Epidermal melanocyte (primary cell): Measurements from ENCODE around the gene PILRB.
"Not testable (repeated sequence)": the region's sequence is repeated elsewhere in the genome, so short reads cannot be mapped to it uniquely, and the experiment has no call there.

Source experiments
- DNase-seq: peaks from one replicate; pipeline ENCODE4 v3.0.0; 2011; ENCODE audit warnings: low spot score; ENCODE audit not compliant: insufficient read length

The PILRB gene

DNA sequence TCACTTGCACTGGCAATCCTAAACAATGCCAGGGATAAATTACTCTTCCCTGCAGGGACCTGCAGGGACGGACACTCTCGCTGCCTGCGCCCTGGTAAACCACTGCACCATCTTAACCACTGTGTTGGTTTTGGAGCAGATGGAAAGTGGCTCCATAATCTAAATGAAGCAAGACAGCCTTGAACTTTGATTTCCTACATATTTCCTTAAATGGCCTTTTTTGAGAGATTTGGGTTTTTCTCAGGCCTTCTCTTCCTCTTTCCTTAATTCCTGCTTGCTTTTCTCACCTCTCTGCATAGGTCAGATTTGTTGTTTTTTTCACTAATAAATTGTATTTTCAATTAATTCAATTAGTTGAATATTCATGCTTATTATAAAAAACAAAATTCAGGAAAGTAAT is 18.1 kb downstream of the PILRB start:
- no peak for DNase-seq

DNA sequence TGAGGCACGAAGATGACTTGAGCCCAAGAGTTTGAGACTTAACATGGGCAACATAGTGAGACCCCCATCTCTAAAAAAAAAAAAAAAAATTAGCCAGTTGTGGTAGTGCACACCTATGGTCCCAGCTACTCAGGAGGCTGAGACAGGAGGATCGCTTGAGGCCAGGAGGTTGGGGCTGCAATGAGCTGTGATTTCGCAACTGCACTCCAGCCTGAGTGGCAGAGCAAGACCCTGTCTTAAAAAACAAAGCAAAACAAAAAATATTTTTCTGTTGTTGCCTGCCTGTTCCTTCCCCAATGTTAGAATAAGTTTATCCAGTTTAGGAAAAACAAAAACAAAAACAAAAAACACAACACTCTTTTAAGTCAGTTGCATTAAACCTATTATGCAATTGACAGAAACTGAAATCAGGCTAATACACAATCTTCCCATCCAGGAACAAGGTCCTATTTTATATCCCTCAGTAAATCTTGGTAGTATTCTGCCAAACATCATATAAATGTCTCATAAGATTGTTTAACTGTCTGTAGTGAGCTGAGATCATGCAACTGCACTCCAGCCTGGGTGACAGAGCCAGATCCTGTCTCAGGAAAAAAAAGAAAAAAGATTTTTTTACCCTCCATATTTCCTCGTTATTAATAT is 20.3 kb downstream of the PILRB start:
- DNase-seq, result no peak

DNA sequence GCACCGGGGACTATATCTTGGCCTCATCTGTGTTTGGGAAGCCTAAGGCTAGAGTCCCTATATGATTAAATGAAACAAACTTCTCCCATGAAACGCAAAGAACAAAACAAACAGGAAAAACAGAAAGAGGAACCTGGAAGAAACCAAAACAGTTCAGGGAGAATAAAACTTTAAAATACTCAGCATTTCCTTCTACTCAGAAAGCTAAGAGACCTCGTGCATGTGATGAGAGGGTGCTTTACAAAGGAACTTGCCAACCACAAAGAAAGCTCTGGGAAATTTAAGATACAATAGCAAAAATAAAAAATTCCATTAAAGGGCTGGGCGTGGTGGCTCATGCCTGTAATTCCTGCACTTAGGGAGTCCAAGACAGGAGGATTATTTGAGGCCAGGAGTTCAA is 22.3 kb downstream of the PILRB start:
- no peak for DNase-seq

DNA sequence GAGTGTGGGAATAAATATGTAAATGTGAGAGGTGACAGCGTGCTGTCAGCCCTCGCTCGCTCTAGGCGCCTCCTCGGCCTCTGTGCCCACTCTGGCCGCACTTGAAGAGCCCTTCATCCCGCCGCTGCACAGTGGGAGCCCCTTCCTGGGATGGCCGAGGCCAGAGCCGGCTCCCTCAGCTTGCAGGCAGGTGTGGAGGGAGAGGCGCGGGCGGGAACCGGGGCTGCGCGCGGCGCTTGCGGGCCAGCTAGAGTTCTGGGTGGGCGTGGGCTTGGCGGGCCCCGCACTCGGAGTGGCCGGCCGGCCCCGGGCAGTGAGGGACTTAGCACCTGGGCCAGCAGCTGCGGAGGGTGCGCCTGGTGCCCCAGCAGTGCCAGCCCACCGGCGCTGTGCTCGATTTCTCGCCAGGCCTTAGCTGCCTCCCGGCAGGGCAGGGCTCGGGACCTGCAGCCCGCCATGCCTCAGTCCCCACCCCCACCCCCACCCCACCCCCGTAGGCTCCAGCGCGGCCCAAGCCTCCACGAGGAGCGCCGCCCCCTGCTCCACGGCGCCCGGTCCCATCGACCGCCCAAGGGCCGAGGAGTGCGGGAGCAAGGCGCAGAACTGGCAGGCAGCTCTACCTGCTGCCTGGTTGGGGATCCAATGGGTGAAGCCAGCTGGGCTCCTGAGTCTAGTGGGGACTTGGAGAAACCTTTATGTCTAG is 23.8 kb downstream of the PILRB start:
- DNase-seq, result not testable (repeated sequence)

DNA sequence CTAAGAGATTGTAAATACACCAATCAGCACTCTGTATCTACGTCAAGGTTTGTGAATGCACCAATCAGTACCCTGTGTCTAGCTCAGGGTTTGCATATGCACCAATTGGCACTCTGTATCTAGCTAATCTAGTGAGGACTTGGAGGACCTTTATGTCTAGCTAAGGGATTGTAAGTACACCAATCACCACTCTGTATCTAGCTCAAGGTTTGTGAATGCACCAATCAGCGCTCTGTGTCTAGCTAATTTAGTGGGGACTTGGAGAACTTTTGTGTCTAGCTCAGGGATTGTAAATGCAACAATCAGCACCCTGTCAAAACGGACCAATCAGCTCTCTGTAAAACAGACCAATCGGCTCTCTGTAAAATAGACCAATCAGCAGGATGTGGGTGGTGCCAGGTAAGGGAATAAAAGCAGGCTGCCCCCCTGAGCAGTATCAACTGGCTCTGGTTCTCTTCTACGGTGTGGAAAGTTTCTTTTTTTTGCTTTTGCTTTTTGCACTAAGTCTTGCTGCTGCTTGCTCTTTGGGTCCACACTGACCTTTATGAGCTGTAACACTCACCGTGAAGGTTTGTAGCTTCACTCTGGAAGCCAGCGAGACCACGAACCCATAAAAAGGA is 24.4 kb downstream of the PILRB start:
- DNase-seq, result not testable (repeated sequence)

DNA sequence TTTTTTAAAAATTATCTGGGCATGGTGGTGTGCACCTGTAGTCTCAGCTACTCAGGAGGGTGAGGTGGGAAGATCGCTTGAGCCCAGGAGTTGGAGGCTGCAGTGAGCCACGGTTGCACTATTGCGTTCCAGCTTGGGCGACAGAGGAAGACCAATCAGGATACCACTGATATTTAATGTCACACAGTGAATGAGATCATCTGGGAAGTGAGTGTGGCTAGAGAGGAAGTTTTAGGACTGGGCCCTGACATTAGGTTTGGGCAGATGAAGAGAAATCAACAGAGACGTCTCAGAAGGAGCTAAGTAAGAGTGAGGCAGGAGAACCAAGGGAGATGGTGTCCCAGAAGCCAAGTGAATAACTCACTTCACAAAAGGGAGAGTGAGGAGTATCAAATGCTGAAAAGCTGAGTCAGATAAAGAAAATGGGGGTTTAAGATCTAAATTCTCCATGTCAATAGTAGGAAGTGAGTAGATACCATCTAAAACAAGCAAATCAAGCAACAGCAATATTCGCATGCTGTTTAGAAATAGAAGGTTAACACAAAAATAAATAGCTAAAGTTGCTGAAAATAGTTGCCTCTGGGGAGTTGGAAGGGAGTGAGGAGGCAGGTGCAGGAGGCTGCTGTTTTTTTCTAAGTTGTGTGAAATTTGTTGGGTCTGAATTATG is 26.8 kb downstream of the PILRB start:
- no peak for DNase-seq

DNA sequence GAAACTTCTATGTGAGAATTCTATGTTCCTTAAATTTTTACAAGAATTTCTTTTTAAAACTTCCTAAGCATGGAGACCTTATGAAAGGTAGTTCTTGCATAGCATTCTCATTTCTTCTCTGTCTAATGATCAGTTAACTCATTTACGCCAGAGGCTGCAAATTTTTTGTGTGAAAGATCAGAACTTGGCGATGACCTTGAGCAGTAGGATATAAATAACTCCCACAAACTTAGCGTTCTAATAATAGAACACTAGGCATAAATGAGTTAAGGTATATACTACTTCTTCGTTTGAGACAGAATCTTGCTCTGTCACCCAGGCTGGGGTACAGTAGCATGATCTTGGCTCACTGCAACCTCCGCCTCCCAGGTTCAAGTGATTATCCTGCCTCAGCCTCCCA is 29.0 kb downstream of the PILRB start:
- DNase-seq, result no peak

DNA sequence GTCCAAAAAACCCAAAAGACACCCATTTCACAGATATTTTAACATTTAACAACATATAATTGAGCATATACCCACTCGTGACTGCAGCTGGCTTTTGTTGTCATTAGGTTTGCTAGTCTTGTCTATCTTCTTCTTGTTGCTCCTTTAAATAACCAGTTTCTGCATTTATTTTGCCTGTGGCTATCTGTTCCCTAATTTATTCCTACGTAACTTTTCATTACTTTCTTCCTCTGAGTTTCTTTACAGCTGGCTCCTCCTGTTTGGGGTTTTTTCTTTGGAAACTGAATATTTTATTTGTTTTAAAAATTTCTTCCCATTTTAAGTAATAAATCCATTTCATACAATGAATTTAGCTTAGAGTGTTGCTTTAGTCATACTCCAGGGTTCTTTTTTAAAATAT is 29.8 kb downstream of the PILRB start:
- DNase-seq, result no peak

DNA sequence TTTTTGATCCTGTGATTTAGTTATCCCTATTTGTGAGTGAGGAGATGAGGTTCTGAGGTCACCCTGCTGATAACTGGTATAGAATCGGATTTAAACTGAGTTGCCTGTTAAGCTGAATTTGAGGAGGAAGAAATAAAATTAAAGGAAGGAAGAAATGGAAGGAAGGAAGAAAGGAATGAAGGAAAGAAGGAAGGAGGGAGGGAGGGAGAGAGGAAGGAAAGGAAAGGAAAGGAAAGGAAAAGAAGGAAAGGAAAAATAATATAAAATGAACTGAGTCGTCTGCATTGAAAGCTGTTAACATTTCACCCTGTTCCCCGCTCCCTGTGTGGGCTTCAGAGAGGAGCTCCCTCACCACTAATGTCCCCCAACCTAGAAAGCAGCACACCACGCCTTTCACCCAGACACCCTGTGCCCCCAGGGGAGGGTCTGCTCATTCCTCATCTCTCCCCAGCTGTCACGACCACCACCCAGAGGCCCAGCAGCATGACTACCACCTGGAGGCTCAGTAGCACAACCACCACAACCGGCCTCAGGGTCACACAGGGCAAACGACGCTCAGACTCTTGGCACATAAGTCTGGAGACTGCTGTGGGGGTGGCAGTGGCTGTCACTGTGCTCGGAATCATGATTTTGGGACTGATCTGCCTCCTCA is 31.6 kb downstream of the PILRB start:
- no peak for DNase-seq

DNA sequence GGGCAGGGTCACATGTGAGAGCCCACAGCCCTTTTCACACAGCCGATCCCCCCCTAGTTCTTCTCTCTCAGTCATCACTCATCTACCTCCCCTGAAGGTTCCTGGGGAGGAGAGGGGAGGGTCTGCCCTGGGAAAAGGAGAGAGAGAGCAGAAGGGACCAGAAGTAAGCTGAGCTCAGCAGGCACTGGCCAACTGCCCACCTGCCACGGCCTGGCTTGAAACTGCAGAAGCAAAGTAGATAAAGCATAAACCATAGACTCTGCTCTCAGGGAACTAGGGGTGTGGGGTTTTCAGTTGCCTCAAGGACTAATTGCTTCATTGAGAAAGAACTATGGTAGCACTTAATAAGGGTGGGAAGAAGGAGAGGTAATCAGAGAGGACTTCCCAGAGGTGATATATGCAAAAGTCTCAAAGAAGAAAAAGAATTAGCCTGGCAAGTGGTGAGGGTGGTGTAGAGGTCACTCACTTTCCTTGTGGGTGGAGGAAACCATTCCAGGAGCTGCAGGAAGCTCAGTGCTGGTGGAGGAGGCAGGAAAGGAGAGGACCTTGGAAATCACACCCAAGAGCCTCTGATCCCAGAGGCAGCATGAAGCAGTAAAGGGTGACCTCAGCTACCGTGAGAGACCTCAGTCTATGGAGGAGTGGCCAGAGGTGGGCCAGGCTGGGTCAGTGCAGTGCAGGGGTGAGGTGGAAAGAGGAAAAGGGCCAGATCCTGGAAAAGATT is 32.5 kb downstream of the PILRB start:
- DNase-seq, result no peak

DNA sequence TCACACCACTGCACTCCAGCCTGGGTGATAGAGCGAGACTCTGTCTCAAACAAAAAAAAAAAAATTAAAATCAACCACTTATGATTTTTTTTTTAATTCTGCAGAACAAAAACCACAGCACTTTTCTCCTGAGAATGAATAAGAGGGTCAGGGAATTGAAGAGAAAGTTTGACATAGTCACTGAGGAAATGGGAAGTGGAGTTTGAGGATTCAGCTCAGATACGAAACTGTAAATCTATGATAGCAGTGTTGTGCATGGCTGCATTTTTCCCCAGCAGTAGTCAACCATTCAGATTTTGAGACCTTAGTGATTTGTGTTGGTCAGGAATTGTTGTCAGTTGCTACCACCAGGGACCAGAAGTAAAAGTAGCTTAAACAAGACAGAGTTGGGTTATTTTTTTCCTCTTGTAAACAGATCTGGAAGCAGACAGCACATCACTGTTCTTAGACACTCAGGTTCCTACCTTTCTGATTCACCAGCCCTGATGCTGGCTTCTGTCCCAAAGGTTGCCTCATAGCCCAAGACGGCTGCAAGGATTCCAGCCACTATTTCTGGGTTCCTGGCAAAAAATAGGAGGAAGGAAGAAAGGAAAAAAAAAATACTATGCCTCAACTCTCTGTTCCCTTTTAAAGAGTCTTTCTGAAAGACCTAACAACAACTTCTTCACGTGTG is 35.5 kb downstream of the PILRB start:
- no peak for DNase-seq

DNA sequence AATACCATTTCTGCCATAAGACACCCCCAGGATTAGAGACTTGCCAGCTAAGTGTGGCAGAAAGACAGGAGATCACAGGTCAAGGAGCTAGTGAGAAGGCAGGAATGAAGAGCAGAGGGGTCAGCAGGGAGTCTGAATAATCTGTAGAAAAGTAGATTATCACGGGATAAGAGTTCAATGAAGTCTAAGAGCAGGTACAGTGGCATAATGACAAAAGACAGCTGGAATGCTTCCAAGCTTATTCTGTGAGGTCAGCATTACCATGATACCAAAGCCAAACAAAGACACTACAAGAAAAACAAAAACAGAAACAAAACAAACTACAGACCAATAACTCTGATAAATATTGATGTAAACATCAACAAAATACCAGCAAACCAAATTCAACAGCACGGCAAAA is 36.2 kb downstream of the PILRB start:
- no peak for DNase-seq

DNA sequence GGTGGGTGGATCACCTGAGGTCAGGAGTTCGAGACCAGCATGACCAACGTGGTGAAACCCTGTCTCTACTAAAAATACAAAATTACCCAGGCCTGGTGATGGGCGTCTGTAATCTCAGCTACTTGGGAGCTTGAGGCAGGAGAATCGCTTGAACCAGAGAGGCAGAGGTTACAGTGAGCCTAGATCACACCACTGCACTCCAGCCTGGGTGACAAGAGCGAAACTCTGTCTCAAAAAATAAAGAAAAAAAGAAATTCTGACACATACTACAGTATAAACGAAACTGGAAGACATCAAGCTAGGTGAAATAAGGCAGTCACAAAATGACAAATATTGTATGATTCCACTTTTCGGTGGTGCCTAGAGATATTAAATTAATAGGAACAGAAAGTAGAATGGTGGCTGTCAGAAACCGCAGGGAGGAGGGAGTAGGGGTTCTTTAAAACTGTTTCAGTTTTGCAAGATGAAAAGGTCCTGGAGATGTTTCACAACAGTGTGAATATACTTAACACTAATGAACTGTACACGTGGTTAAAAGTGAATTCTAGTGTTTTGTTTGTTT is 38.6 kb downstream of the PILRB start:
- no peak for DNase-seq

DNA sequence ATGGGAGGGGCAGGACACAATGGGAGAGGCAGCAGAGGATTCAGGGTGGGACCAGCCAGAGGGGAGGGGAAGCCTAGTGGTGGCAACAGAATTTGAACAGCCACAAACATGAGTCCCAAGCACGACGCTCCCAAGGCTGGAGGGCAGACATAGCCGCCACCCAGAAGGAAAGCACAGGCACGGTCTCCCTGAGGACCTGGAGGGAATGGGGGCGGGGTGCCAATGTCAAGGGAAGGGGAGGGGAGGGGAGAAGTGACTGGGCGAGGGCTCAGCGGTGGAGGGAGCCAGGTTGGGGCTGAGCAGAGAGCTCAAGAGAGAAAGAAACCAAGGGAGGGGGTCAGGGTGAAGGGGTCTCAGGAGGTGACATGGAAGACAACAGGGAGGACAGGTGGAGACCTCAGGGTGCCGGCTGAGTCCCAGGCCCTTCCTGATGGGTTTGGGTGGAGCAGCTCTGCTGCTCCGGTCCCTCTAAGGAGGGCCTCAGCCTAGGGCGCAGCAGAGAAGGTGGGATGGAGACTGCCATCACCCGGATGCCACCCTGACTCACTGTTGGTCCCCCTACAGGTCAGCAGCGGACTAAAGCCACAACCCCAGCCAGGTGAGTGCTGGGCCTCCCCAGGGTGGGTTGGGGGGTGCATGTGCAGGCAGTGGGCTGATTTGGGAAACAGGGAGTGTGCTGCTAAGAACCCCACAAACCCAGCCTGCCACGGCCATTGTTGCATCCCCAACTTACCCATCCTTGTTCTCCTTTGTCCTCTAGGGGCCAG is 39.6 kb downstream of the PILRB start:
- DNase-seq, result no peak

DNA sequence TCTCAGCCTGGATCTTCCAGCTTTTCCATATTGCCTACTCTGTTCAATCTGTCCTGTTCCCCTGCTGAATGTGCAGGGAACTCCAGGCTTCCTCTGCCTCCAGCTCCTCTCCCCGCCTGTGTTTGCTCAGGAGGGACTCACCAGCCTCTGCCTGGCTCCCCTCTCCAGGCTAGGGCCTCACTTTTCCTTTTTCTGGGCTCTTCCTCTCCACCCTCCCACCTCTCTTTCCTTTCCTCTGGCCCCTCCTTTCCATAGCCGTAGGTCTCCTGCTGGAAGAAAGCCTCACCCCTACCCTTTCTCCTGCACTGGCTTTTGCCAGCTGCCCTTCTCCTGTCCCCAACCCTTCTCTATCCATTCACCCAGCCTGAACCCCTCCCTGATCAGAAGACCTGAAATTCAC is 40.3 kb downstream of the PILRB start:
- no peak for DNase-seq

DNA sequence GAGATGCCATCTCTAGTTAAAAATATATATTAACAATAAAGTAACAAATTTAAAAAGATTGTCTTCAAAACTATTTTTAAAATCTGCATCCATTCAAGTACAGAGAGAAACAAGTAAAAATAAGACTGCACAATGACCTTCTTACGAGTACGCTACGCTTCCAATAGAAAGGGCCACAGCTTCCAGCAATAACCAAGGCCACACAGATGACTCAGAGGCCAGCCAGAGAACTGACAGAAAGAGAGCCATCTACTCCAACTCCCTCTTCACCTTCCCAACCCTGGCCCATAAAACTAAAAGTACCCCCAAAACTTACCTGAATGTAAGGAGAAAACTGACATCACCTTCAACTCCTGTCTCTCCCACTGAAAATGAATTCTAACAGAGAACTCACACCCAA is 42.1 kb downstream of the PILRB start:
- no peak for DNase-seq

DNA sequence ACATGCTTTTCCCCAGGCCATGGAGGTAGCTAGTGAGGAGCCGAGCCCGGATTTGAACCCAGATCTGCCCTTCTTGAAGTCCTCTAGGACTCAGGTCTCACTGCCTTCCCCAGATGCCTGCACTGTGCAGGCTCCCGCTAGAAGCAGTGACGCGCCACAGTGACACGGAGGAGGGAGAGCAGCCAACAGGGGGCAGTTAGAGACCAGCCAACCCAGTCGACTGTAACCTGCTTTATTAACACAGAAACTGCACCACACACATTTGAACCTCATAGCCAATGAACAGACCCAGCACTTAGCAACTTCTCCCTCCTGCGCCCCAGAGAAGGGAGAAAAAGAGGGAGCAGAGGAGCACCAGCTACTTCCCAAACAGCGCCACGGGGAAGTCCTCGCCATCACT is 42.7 kb downstream of the PILRB start:
- DNase-seq, result no peak

DNA sequence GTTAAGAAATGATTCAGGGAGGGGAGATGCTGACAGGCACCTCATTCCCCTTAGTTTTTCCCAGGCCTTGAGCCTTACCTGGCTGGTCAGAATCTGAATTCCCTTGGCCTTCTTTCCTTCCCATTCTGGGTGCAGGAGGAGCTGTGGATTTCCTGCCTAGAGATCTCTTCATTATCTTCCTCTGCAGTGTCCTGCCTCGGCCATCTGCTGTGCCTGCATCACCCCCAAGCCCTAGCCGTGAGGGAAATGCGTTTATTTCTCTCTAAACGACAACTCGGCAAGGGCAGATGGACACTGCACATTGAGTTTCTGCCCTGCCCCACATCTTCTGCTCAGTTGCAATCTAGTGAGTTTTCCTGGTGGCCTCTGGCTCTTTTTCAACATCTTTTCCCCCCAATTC is 43.9 kb downstream of the PILRB start:
- DNase-seq, result no peak

DNA sequence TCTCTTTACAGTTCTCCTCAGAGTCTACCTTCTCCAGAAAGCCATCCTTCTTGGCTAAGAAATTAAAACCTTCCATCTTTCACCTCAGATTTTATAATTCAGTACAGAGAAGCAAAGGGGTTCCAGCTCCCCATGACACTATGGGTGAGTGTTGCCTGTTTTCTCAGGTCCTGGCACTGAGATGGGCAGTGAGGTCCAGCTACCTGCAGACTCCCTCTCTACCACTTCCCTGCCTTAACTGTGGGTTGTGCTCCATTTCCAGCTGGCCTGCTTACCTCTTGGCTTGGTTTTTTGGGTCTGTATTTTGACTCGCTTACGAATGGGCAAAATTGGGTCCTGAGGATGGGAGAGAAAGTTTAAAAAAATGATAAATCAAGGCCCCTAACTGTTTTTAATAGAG is 44.3 kb downstream of the PILRB start:
- DNase-seq, result no peak

DNA sequence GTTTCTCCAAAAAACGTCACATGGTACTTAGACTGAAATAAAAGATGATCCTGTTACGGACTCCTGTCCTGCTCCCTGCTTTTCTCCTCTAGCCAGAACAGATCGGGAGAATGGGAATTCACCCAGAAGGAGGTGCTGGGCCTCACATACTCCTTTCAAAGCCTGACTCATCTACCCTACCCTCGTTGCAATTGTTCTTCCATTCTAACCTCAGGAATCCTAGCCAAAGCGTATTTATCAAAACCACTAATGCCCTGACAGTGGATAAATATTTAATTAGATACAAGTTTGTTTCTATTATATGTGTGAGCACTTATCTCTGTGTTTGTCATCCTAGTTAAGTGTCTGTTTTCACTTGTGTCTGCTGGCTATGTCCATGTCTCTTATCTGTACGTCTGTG is 48.9 kb downstream of the PILRB start:
- no peak for DNase-seq
